GM23338 (cell line): ENCODE results near the gene TRUB1.

Experiments used
- CTCF ChIP-seq, 2 experiments: fragments of 200-600 bp in 1 of 2; sonication (generic) in 1 of 2; conservative IDR thresholded peaks; 2 replicates each; pipeline versions ENCODE4 v1.5.1 to v1.6.1; 2016 to 2017; ENCODE audit warnings: antibody characterized with exemption in 2 of 2, low read depth in 2 of 2, mild to moderate bottlenecking in 2 of 2, moderate library complexity in 1 of 2
- EZH2phosphoT487 ChIP-seq: fragments of 200-600 bp; sonication (generic); IDR thresholded peaks from one replicate; pipeline ENCODE4 v1.8.1; 2018; ENCODE audit warnings: antibody characterized with exemption; ENCODE audit not compliant: unreplicated experiment
- POLR2AphosphoS5 ChIP-seq: IDR thresholded peaks from 2 replicates; pipeline ENCODE4 v1.6.1; 2016; ENCODE audit warnings: antibody characterized with exemption, low read depth

- TF ChIP-seq POLR2AphosphoS5: no peak
- TF ChIP-seq CTCF (conservative IDR thresholded peaks at IDR 0.05; ENCODE audit: low read depth in 2 of 2): no peak
- TF ChIP-seq EZH2phosphoT487: no peak
Measured at GRCh38 chr10:114998993-114999392, 61.0 kb downstream of the TRUB1 start.
